AG09319 (cell line): ENCODE data around the gene CYP2W1.

Source experiments
- DNase-seq: peaks from one replicate; pipeline ENCODE4 v3.0.0-alpha.2; 2010; ENCODE audit warnings: low read depth; ENCODE audit errors: extremely low read depth
- TF ChIP-seq, protein P1 (sequence below): IDR thresholded peaks from 2 replicates; pipeline ENCODE4 v1.5.1; 2011; ENCODE audit warnings: low read depth, mild to moderate bottlenecking, inconsistent platforms, low read length, moderate library complexity

Gene CYP2W1

DNA sequence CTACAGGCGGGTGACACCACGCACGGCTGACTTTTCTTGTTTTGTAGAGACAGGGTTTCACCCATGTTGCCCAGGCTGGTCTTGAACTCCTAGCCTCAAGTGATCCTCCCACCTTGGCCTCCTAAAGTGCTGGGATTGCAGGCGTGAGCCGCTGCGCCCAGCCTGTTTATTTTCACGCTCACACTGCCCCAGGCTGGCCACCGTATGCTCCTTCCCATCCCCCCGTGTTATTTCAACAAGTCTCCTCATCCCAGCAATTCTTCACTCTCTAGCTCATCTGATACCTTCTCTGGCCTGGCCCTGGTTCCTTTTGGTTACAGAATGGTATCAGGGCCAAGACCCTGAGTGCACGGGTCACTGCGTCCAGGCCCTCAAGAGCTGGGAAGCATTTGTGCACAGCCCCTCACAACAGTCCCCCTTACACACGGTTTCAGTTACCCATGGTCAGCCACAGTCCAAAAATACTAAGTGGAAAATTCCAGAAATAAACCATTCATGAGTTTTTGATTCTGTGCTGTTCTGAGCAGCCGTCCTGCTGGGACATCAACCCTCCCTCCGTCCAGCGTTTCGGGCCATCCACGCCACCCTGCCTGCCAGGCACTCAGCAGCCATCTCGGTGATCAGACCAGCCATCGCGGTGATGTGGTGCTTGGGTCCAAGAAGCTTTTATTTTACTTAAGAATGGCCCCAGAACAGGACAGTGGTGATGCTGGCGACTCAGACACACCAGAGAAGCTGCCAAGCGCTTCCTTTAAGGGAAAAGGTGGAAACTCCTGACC lies 16.5 kb upstream of the CYP2W1 start:
- TF ChIP-seq, protein P1, sequence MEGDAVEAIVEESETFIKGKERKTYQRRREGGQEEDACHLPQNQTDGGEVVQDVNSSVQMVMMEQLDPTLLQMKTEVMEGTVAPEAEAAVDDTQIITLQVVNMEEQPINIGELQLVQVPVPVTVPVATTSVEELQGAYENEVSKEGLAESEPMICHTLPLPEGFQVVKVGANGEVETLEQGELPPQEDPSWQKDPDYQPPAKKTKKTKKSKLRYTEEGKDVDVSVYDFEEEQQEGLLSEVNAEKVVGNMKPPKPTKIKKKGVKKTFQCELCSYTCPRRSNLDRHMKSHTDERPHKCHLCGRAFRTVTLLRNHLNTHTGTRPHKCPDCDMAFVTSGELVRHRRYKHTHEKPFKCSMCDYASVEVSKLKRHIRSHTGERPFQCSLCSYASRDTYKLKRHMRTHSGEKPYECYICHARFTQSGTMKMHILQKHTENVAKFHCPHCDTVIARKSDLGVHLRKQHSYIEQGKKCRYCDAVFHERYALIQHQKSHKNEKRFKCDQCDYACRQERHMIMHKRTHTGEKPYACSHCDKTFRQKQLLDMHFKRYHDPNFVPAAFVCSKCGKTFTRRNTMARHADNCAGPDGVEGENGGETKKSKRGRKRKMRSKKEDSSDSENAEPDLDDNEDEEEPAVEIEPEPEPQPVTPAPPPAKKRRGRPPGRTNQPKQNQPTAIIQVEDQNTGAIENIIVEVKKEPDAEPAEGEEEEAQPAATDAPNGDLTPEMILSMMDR = no peak
- no peak for DNase-seq

DNA sequence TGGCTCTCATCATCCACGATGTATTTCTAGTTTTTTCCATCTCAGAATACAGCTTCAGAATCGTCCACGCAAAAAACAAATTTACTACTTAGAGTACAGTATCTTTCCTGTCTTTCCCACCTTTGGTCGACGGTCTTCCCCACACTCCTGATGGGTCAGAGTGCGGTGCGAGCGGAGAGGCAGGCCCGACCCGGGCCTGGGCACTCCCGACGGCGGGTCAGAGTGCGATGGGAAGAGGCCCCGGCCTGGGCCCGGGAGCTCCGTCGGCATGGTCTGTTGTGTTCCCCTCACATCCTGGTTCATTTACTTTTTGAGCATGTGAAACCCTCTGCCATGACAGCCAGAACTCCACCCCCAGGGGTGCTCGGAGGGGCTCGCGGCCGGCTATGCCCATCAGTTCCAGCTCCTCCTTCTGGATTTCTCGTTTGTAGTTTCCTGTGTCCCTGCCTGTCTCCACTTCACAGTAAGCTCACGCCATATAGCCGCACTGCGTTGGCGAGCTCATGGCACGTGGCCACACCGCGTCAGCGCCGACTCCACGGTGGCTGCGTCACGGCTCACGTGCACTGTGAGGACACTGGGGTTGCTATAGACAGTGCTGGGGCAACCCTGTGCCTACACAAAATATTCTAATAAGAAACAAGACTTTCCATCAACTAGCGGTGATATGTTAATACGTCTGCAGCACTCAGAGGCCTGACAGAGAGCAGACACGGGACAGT lies 15.5 kb upstream of the CYP2W1 start:
- TF ChIP-seq, protein P1 = no peak
- no peak for DNase-seq

GRCh38 chr7:968205-969105 lies 14.5 kb upstream of the CYP2W1 start:
- TF ChIP-seq, protein P1 = no peak
- DNase-seq = no peak

DNA sequence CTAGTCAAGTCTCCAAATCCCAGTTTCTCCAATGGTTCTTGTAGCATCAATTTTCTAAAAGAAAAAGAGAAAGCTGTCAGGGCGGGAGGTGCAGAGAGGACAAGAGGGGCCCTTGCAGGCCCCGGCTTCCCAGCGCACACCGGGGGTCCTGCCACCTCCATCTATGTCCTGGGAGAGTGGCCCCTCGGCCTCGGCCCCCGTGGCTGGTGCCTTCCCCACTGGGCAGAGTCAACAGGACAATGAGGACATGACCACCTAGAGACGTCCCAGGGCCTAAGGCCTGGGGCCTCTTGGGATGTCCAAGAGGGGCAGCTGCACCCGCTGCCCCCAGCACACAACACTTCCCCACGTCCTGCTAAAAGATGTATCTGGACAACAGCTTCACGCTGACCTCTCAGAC lies 13.6 kb upstream of the CYP2W1 start:
- TF ChIP-seq, protein P1 = no peak
- DNase-seq = no peak

DNA sequence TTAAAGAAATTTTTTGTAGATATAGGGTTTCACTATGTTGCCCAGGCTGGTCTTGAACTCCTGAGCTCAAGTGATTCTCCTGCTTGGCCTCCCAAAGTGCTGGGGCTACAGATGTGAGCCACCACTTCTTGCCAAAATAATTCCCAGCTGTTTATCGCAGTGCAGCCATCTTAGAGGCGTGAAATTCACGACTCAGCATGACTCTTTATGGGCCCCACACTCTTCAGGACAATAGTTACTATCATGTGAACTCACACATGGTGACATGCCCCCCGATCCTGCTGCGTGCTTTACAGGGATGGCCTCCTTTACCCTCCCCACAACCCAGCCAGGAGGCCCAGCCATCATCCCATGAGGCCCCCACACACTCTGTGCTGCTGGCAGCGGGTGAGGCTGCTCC lies 12.2 kb upstream of the CYP2W1 start:
- DNase-seq = no peak
- TF ChIP-seq, protein P1 = no peak

GRCh38 chr7:972110-972509 lies 10.9 kb upstream of the CYP2W1 start:
- TF ChIP-seq, protein P1 = no peak
- no peak for DNase-seq
